Body of pancreas (tissue), 4 donors: Measurements from ENCODE around the gene TTC33. TPM values are rescaled to one million over a fixed set of nuclear protein-coding genes. Genes with fewer than 3 reads are reported as not detected.

Source experiments
- ATAC-seq: fragments of 150-250 bp; one replicate; pipeline ENCODE4 v1.9.1; 2016
- DNase-seq, 4 donors: peaks; one replicate each; pipeline ENCODE4 v3.0.0-alpha.2; 2019
- H3K27ac ChIP-seq, 4 donors: fragments of 200-600 bp; sonication (generic); 1 replicate in 3 of 4; 2 replicates in 1 of 4; pipeline versions ENCODE4 v1.5.1 to v1.6.1; 2016 to 2019; ENCODE audit warnings: mild to moderate bottlenecking in 1 of 4, mixed read lengths in 1 of 4, moderate library complexity in 1 of 4
- H3K27me3 ChIP-seq, 2 donors: fragments of 200-600 bp; sonication (generic); one replicate each; pipeline ENCODE4 v1.6.0; 2016; ENCODE audit warnings: mild to moderate bottlenecking in 1 of 2
- H3K36me3 ChIP-seq, 2 donors: fragments of 200-600 bp; sonication (generic); replicated peaks in 1 of 2; 2 replicates each; pipeline ENCODE4 v1.5.1; 2016; ENCODE audit warnings: low read depth in 2 of 2; ENCODE audit not compliant: insufficient read depth in 1 of 2
- H3K4me1 ChIP-seq: fragments of 200-600 bp; sonication (generic); one replicate; pipeline ENCODE4 v1.6.0; 2016
- H3K4me3 ChIP-seq, 2 donors: fragments of 200-600 bp; sonication (generic); 1 replicate in 1 of 2; 2 replicates in 1 of 2; pipeline ENCODE4 v1.5.1; 2016 to 2019
- H3K9me3 ChIP-seq, 3 donors: fragments of 200-600 bp; sonication (generic); 1 replicate in 2 of 3; 2 replicates in 1 of 3; pipeline ENCODE4 v1.5.1; 2016
- CTCF ChIP-seq, 7 experiments: fragments of 450-650 bp in 4 of 7; fragments of 200-600 bp in 3 of 7; sonication (generic) in 3 of 7; IDR thresholded peaks; one replicate each; pipeline ENCODE4 v1.5.1; 2016 to 2019; ENCODE audit warnings: antibody characterized with exemption in 7 of 7
- POLR2A ChIP-seq, 3 donors: fragments of 450-650 bp; IDR thresholded peaks; one replicate each; pipeline ENCODE4 v1.6.1; 2016; ENCODE audit warnings: antibody characterized with exemption in 3 of 3, mild to moderate bottlenecking in 2 of 3
- WGBS, 2 donors: methylation state at CpG; one replicate each; pipeline ENCODE4 v1.1.5; 2017; 5-methylcytosine and 5-hydroxymethylcytosine counted together
- intact Hi-C: fragments of 100-400 bp; cut with DNase I; formaldehyde crosslinking; loops from one replicate; pipeline ENCODE4 v1.15.1; 2023
- total RNA-seq, 2 donors: library from RNA; depleted of rRNA; stranded (reverse); fragments of >200 nt; gene quantifications; one replicate each; pipeline ENCODE4 v1.1.0, GENCODE V29; 2016

Gene TTC33
- total RNA-seq, 2 donors from 2014 or later = 2.3 to 9.3 TPM

DNA sequence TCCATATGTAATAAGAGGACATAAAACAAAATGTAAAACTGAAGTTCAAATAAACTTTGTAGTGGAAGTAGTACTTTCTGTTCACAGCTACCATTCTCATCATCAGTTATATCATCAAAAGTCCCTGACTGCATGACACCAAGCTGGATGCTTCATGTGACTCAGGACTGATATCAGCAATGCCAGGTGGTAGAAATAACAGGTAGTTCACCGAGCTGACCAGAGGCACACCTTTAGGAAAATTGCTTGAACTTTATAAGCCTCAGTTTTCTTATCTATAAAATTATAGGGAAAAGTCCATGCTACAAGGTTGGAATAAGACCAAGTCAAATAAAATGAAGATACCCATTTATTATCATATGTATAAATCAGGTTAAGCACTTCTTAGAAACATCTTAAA, 200.9 kb downstream of the TTC33 start:
- no peak for ATAC-seq
- H3K4me1 ChIP-seq = no peaks in the 10 kb centered on the region
- no peaks in the 10 kb centered on the region for H3K9me3 ChIP-seq
- H3K36me3 ChIP-seq = no peaks in the 10 kb centered on the region
- no peaks in the 10 kb centered on the region for H3K27me3 ChIP-seq
- H3K4me3 ChIP-seq = no peak overlapping the region
- TF ChIP-seq CTCF (IDR thresholded peaks at IDR 0.05) = no peak
- no peak for TF ChIP-seq POLR2A (IDR thresholded peaks at IDR 0.05)
- intact Hi-C loops = no loop called here
- WGBS, 2 donors = 21 to 24% methylated on average over 1 of the region's 1 CpG
- no peak for DNase-seq
- no peak overlapping the region for H3K27ac ChIP-seq

DNA sequence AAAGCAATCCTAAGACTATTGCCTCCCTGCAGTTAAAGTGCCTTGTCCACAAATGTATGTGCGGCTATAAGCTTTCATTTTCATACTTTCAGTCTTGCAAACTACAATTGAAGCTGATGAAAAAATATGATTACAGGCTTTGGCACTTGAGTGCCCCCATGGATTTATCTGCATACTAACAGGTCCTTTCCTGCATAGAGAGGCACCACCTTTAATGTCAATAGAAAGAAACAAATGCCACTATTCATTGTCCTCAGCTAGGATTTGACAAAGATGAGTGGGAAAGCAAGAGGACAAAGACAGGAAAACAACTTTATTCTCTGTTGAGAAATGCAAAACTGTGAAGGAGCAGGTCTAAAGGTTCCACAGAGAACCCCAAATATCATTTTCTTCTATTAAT, 201.7 kb downstream of the TTC33 start:
- Histone ChIP-seq H3K36me3 (no peaks in the 10 kb centered on the region), H3K27ac (no peak overlapping the region), H3K4me3 (no peak overlapping the region), H3K9me3 (no peaks in the 10 kb centered on the region), H3K4me1 (no peaks in the 10 kb centered on the region), H3K27me3 (no peaks in the 10 kb centered on the region)
- intact Hi-C loops = no loop called here
- WGBS, 2 donors = 100% methylated on average over 1 of the region's 1 CpG
- ATAC-seq (no peak), DNase-seq (no peak)
- TF ChIP-seq CTCF (IDR thresholded peaks at IDR 0.05) (no peak), POLR2A (IDR thresholded peaks at IDR 0.05) (no peak)

- no peak for ATAC-seq
- peaks cover 3% of the 10 kb centered on the region for H3K4me1 ChIP-seq
These were observed 202.8 kb downstream of the TTC33 start for GRCh38 chr5:40552981-40553380.

GRCh38 chr5:40551496-40552491, 204.0 kb downstream of the TTC33 start:
- Histone ChIP-seq H3K27me3 (no peaks in the 10 kb centered on the region), H3K36me3 (no peaks in the 10 kb centered on the region), H3K4me3 (no peak overlapping the region), H3K27ac (no peak overlapping the region), H3K9me3 (no peaks in the 10 kb centered on the region), H3K4me1 (peaks cover 5% of the 10 kb centered on the region)
- TF ChIP-seq POLR2A (IDR thresholded peaks at IDR 0.05) = no peak
- TF ChIP-seq CTCF (IDR thresholded peaks at IDR 0.05) = no peak
- intact Hi-C loops = no loop called here
- WGBS, 2 donors = 67 to 77% methylated on average over 8 of the region's 8 CpGs
- DNase-seq = no peak
- no peak for ATAC-seq

More at GRCh38 chr5:40552981-40553380, 202.8 kb downstream of the TTC33 start:
- intact Hi-C loops = no loop called here
- Histone ChIP-seq H3K27me3 (no peaks in the 10 kb centered on the region), H3K9me3 (no peaks in the 10 kb centered on the region), H3K36me3 (no peaks in the 10 kb centered on the region), H3K4me3 (no peak overlapping the region), H3K27ac (no peak overlapping the region)
- TF ChIP-seq CTCF (IDR thresholded peaks at IDR 0.05) (no peak), POLR2A (IDR thresholded peaks at IDR 0.05) (no peak)
- DNase-seq = no peak
- 32 to 35% methylated on average over 3 of the region's 3 CpGs for WGBS, 2 donors
